Transverse colon (tissue), 4 donors: ENCODE results near the gene COQ2. TPM values are rescaled to one million over a fixed set of nuclear protein-coding genes. Genes with fewer than 3 reads are reported as not detected.

ENCODE experiments used
- DNase-seq: peaks from one replicate; pipeline ENCODE4 v3.0.0-alpha.2; 2019
- H3K27ac ChIP-seq, 4 donors: fragments of 200-600 bp; sonication (generic); 2 replicates each; pipeline ENCODE4 v1.5.1; 2016 to 2018; ENCODE audit warnings: inconsistent platforms in 4 of 4
- H3K27me3 ChIP-seq: fragments of 200-600 bp; sonication (generic); 2 replicates; pipeline ENCODE4 v1.5.1; 2017; ENCODE audit warnings: inconsistent platforms
- H3K36me3 ChIP-seq, 4 donors: fragments of 200-600 bp; sonication (generic); 2 replicates each; pipeline ENCODE4 v1.5.1; 2017 to 2019; ENCODE audit warnings: inconsistent platforms in 4 of 4
- H3K4me1 ChIP-seq, 4 donors: fragments of 200-600 bp; sonication (generic); 2 replicates each; pipeline ENCODE4 v1.5.1; 2017 to 2020; ENCODE audit warnings: inconsistent platforms in 4 of 4
- H3K4me3 ChIP-seq, 4 donors: fragments of 200-600 bp; sonication (generic); 1 replicate in 1 of 4; 2 replicates in 3 of 4; pipeline versions ENCODE4 v1.5.1 to v1.6.1; 2017 to 2019; ENCODE audit warnings: inconsistent platforms in 4 of 4
- H3K9me3 ChIP-seq, 2 donors: fragments of 200-600 bp; sonication (generic); 2 replicates each; pipeline ENCODE4 v1.5.1; 2017 to 2019; ENCODE audit warnings: inconsistent platforms in 2 of 2
- EP300 ChIP-seq: sonication (generic); formaldehyde crosslinking; IDR thresholded peaks from one replicate; pipeline ENCODE4 v1.6.1; 2017; ENCODE audit warnings: antibody characterized with exemption, low read depth
- POLR2A ChIP-seq: fragments of 450-650 bp; IDR thresholded peaks from one replicate; pipeline ENCODE4 v1.6.1; 2016; ENCODE audit warnings: antibody characterized with exemption, mild to moderate bottlenecking, moderate library complexity
- POLR2AphosphoS5 ChIP-seq, 3 donors: sonication (generic); formaldehyde crosslinking; IDR thresholded peaks; one replicate each; pipeline ENCODE4 v1.6.1; 2016; ENCODE audit warnings: antibody characterized with exemption in 3 of 3
- WGBS, 2 donors: methylation state at CpG; one replicate each; pipeline ENCODE4 v1.1.5; 2018; ENCODE audit warnings: low coverage in 1 of 2; 5-methylcytosine and 5-hydroxymethylcytosine counted together
- in situ Hi-C, 4 donors: fragments of 200-750 bp; cut with MboI; loops; one replicate each; pipeline versions ENCODE4 v1.15.0 to v1.15.1; 2017; ENCODE audit warnings: low sequenced_read_pairs in 3 of 4, low pct_ligation_motif_present in 1 of 4, low pct_unique_long_range_greater_than_20kb in 1 of 4
- intact Hi-C: fragments of 100-400 bp; cut with DNase I; formaldehyde crosslinking; loops from one replicate; pipeline ENCODE4 v1.15.1; 2023; ENCODE audit warnings: low total_unique reads
- total RNA-seq, 4 donors: library from RNA; depleted of rRNA; stranded (reverse); fragments of >200 nt; gene quantifications; one replicate each; pipeline ENCODE4 v1.1.0, GENCODE V29; 2016
- TF ChIP-seq, protein P1 (sequence below), 5 experiments: fragments of 200-600 bp in 3 of 5; fragments of 450-650 bp in 2 of 5; sonication (generic) in 3 of 5; IDR thresholded peaks; 1 replicate in 2 of 5; 2 replicates in 3 of 5; pipeline ENCODE4 v1.5.1; 2016 to 2017; ENCODE audit warnings: antibody characterized with exemption in 5 of 5, inconsistent platforms in 3 of 5, mild to moderate bottlenecking in 2 of 5, moderate library complexity in 1 of 5

Gene COQ2
- total RNA-seq, 4 donors from 2014 or later: 0.75 to 14.4 (median 12.2) TPM

- WGBS, 2 donors: 62 to 74% methylated on average over 7 of the region's 7 CpGs
- no peak overlapping the region for H3K4me3 ChIP-seq
- no peak overlapping the region for H3K27ac ChIP-seq
- DNase-seq: no peak
- no peaks in the 10 kb centered on the region for H3K9me3 ChIP-seq
- intact Hi-C loops (loop anchor here (10.0 kb wide), 1 partner anchor 192 kb away; no protein-coding TSS in a partner anchor), in situ Hi-C loops (loop anchor here in 3 of 4 donors (10.0 to 25.0 kb wide), 4 partner anchors 180 to 805 kb away; partner anchors contain the start of gene THAP9 (in 1 of the 3))
- peaks cover 0 to 8% (median 5%) of the 10 kb centered on the region in 4 donors for H3K4me1 ChIP-seq
- no peaks in the 10 kb centered on the region for H3K27me3 ChIP-seq
- H3K36me3 ChIP-seq: no peaks in the 10 kb centered on the region
- no peak for TF ChIP-seq POLR2A
Measured at GRCh38 chr4:83267121-83267829, 17.3 kb downstream of the COQ2 start.

DNA sequence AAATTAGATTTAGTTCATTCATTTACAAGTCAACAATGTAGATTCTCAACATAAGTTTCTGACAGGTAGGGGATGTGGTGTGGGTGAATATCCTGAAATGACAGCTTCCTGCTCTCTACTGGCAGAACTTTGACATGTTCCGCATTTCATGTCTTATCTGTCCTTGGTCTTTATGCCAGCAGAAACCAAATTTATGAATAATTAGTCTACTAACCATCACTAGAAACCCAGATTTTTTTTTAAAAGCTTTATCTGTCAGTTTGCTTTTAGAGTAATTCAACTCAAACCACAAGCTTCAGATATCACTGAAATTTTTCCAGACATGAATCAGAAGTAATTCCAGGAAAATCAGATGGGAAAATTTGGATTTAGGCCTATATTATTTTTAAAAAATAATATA lies 17.9 kb downstream of the COQ2 start:
- no peaks in the 10 kb centered on the region for H3K36me3 ChIP-seq
- in situ Hi-C loops (loop anchor here in 3 of 4 donors (10.0 to 25.0 kb wide), 4 partner anchors 179 to 804 kb away; partner anchors contain the start of gene THAP9 (in 1 of the 3)), intact Hi-C loops (loop anchor here (10.0 kb wide), 1 partner anchor 192 kb away; no protein-coding TSS in a partner anchor)

DNA sequence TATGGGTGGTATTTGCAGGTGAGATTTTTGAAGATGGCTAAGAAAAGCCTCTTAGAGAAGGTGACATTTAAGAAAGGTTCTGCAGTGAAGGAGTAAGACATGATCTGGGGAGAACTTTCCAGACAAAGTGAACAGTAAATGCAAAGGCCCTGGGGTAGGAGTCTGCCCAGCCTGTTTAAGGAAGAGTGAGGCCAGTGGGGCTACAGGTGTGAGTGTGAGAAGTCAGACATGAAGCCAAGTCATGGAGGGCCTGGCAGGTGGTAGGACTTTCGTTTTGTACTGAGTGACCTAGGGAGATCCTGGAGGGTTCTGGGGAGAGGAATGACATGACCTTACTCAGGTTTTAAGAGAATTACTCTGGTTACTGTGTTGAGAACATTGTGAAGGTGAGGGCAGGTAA lies 21.5 kb downstream of the COQ2 start:
- in situ Hi-C loops (loop anchor here in 3 of 4 donors (10.0 to 25.0 kb wide), 4 partner anchors 176 to 801 kb away; partner anchors contain the start of gene THAP9 (in 1 of the 3)), intact Hi-C loops (loop anchor here (10.0 kb wide), 1 partner anchor 188 kb away; no protein-coding TSS in a partner anchor)
- Histone ChIP-seq H3K27ac (peak overlapping the region; percentile 45 to 83 (median 73)), H3K4me3 (no peak overlapping the region), H3K9me3 (no peaks in the 10 kb centered on the region), H3K27me3 (no peaks in the 10 kb centered on the region), H3K36me3 (no peaks in the 10 kb centered on the region), H3K4me1 (peaks cover 10 to 28% (median 19%) of the 10 kb centered on the region in 4 donors)
- TF ChIP-seq, protein P1, sequence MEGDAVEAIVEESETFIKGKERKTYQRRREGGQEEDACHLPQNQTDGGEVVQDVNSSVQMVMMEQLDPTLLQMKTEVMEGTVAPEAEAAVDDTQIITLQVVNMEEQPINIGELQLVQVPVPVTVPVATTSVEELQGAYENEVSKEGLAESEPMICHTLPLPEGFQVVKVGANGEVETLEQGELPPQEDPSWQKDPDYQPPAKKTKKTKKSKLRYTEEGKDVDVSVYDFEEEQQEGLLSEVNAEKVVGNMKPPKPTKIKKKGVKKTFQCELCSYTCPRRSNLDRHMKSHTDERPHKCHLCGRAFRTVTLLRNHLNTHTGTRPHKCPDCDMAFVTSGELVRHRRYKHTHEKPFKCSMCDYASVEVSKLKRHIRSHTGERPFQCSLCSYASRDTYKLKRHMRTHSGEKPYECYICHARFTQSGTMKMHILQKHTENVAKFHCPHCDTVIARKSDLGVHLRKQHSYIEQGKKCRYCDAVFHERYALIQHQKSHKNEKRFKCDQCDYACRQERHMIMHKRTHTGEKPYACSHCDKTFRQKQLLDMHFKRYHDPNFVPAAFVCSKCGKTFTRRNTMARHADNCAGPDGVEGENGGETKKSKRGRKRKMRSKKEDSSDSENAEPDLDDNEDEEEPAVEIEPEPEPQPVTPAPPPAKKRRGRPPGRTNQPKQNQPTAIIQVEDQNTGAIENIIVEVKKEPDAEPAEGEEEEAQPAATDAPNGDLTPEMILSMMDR (IDR thresholded peaks at IDR 0.05): no peak
- TF ChIP-seq POLR2A: no peak
- no peak for TF ChIP-seq POLR2AphosphoS5 (IDR thresholded peaks at IDR 0.05)
- TF ChIP-seq EP300: no peak
- no peak for DNase-seq
- WGBS, 2 donors: 25 to 80% methylated on average over 1 of the region's 1 CpG

More for the DNA sequence above, 17.9 kb downstream of the COQ2 start:
- peaks cover 0 to 12% (median 10%) of the 10 kb centered on the region in 4 donors for H3K4me1 ChIP-seq
- no peak overlapping the region for H3K4me3 ChIP-seq
- no peak for DNase-seq
- no peak overlapping the region for H3K27ac ChIP-seq
- TF ChIP-seq, protein P1 (IDR thresholded peaks at IDR 0.05): no peak
- TF ChIP-seq EP300 (no peak), POLR2AphosphoS5 (IDR thresholded peaks at IDR 0.05) (no peak), POLR2A (no peak)
- no peaks in the 10 kb centered on the region for H3K9me3 ChIP-seq
- no peaks in the 10 kb centered on the region for H3K27me3 ChIP-seq
- 76 to 89% methylated on average over 1 of the region's 1 CpG for WGBS, 2 donors

DNA sequence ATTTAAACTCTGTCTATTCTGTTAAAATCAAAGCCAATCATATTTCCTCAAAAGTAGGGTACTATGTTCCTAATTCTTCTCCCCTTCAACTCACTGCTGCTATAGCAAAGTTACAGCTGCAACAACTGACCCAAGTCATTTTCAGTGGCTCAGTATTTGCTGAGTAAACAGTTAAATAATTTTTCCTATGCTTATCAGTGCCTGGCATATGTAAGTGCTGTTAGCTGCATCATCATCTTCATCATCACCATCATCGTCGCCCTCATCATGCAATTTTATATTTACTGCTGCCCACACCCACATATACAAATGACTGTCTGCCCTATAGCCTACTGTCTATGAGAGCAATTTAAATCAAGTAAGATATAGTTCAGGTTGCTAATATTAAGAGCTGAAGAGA lies 21.9 kb downstream of the COQ2 start:
- Histone ChIP-seq H3K4me3 (no peak overlapping the region), H3K27me3 (no peaks in the 10 kb centered on the region), H3K9me3 (no peaks in the 10 kb centered on the region), H3K4me1 (peaks cover 10 to 28% (median 19%) of the 10 kb centered on the region in 4 donors), H3K36me3 (no peaks in the 10 kb centered on the region), H3K27ac (peak overlapping the region; percentile 68 to 83 (median 74))
- no peak for DNase-seq
- in situ Hi-C loops (loop anchor here in 3 of 4 donors (10.0 to 25.0 kb wide), 4 partner anchors 175 to 800 kb away; partner anchors contain the start of gene THAP9 (in 1 of the 3)), intact Hi-C loops (loop anchor here (10.0 kb wide), 1 partner anchor 188 kb away; no protein-coding TSS in a partner anchor)
- TF ChIP-seq, protein P1 (IDR thresholded peaks at IDR 0.05): no peak
- TF ChIP-seq POLR2AphosphoS5 (IDR thresholded peaks at IDR 0.05): peak in 1 of 3 donors; percentile 15
- WGBS, 2 donors: 57 to 66% methylated on average over 2 of the region's 2 CpGs
